Measurements from ENCODE around the gene SLIT3.

The SLIT3 gene

GRCh38 chr5:169300468-169301385 lies at the start of gene SLIT3:
Gene SLIT3 (minus strand): TSS chr5:169301139. CDS start chr5:169300709, 430 bp downstream.
- DNase-seq (ENCODE audit: low read depth) = no peak

DNA sequence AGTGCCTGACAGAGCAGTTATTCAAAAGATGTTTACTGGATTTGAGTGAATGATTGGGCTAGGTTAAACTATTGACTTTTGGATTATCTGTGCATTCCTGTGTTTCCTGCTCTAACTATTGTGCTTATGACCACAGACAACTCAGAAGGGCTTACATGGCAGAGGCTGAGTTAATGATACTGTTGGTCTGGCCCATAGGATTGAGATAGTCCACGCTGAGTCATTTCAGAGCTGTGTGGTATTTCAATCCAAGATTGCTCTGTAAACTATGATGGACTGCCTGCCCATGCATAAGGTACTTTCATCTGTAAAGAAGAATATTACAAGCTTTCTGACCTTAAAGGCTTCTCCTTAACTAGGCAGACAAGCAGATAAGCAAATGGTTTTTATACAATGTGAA lies 49.1 kb upstream of the SLIT3 start:
- DNase-seq (ENCODE audit: low read depth) = no peak

- no peak for DNase-seq (ENCODE audit: low read depth)
Observed at GRCh38 chr5:169347786-169348185, 46.8 kb upstream of the SLIT3 start.

GRCh38 chr5:169344629-169345028 lies 43.7 kb upstream of the SLIT3 start:
- DNase-seq (ENCODE audit: low read depth) = no peak

DNA sequence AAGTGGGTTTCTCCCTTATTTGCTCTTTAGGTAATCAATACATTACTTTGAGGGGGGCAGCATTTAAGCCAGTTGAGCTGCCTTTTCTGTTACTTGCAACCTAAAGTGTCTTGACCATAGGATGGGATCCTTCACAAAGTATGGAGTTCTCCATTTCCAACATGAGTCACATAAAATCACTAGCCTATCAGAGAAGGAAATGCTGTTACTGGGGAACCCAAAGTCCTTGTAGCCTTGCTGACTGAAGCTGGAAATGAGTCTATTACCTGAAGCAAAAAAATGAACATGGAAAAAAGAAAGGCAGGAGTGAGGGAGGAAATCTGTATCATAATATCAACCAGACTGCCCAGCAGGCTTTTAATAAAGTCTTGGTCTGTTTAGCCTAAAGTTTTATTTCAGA lies 42.8 kb upstream of the SLIT3 start:
- no peak for DNase-seq (ENCODE audit: low read depth)

- DNase-seq (ENCODE audit: low read depth) = no peak
Observed at GRCh38 chr5:169341556-169341955, 40.6 kb upstream of the SLIT3 start.

DNA sequence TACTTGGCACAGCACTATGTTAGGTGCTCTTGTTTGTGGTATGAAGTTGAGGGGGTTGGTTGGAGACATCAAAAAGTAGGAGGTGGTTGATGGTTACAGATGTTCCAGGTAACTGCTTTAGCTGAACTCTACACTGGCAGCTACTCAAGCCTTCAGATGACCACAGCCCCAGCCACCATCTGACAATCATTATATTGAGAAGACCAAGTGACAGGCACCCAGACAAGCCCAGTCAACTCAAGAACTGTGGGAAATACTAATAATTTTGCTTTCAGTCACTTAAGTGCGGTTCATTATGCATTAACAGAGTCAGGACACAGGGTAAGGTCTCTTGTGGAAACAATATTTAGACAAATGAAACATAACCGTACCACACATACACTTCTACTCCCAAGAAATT lies 38.9 kb upstream of the SLIT3 start:
- DNase-seq (ENCODE audit: low read depth) = no peak

DNA sequence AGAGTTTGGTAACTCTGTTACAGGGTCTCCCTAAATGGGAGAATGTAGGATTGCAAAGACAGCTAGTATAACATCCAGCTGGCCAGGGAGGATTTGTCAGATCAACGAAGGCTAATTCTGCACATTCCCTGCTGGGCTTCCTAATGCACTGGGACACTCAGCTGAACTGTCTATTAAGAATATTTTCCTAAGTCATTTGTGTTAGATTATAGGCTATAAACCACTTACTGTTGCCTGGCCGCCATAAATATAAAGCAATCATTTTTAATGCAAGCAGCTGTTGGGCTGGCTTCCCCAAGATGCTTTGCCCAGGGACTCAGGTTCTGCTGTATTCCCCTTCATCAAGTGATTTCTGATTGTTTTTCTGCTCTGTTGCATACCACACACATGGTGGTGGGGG lies 35.3 kb upstream of the SLIT3 start:
- no peak for DNase-seq (ENCODE audit: low read depth)

GRCh38 chr5:169335806-169336205 lies 34.9 kb upstream of the SLIT3 start:
- no peak for DNase-seq (ENCODE audit: low read depth)

DNA sequence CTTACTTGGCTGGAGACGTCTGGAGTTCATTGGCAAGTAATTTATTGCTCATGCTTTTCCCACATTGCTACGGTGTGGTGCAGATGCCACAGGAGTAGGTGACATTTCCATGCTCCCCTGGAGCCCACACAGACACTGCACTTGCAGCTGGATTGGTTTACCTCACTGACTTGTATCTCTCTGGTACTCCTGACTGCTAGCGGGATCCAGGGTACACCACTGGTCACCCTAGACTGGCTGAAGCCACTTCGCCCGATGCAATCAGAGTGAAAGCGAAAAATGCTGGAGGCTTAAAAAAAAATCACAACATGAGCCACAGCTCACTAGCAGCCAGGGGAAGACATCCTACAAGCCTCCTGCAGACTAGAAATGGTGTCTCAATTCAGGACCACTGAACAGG lies 32.6 kb upstream of the SLIT3 start:
- no peak for DNase-seq (ENCODE audit: low read depth)

GRCh38 chr5:169331292-169331852 lies 30.4 kb upstream of the SLIT3 start:
- no peak for DNase-seq (ENCODE audit: low read depth)

DNA sequence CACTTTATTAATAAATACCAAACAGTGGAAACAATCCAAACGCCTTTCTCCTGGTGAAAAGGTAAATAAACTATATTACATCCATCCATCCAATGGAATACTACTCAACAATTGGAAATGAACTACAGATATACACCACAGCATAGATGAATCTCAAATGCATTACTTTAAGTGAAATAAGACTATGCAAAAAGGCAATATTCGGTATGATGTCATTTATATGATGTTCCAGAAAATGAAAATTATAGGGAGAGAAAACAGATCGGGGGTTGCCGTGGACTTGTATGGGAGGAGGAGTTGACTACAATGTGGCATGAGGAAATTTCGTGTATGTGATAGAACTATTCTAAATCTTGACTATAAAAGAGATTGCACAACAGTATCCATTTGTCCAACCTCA lies 27.5 kb upstream of the SLIT3 start:
- no peak for DNase-seq (ENCODE audit: low read depth)

DNA sequence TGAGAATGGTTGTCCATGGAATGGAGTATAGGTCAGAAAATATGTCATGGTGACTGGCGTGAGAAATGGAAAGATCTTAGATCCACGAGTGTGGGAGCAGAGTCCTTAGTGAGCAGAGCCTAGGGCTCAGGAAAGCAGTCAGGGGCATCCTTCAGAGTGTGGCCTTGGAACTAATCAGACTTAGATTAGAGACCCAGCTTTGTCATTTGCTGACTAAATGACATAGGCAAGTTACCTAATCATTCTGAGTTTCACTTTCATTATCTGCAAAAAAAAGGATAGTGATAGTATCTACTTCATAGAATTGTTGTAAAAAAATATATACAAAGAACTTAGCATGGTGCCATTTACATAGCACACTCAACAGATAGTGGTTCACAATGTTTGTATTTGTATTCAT lies 24.3 kb upstream of the SLIT3 start:
- no peak for DNase-seq (ENCODE audit: low read depth)

GRCh38 chr5:169318556-169318955 lies 17.6 kb upstream of the SLIT3 start:
- no peak for DNase-seq (ENCODE audit: low read depth)

DNA sequence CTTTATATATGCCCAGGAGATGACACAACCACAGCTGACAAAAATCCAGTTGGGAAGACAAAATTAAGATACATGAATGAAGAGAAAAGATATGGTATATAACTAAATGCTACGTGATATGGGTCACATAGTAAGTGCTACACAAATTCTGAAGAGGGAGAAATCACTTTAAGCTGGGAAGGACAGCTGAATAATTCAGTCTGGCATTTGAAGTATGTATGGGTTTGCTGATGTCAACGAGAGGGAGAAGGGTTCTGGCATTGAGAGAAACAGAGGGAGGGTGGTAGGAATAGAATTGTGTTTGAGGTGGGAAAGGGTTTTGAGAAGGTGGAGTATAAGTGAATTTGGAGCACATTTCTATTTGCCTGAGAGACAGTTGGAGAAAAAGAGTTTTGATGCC lies 6.7 kb upstream of the SLIT3 start:
- DNase-seq (ENCODE audit: low read depth) = no peak

DNA sequence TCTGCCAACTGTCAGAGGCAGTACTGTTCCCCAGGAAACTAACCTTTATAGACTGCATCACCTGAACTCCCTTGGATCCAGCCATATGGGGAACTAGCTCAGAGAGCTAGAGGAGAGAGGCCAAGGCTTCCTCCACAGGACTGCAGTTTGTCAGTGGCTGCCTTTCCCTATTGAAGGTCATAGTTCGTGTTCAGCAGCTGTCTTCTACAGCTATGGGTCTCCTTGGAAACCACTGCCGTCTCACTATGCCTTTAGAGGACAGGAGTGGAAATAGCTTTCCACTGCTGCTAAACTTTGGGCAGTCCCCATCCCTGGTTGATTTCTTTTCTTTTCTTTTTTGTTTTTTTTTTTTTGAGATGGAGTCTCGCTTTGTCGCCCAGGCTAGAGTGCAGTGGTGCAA lies 4.4 kb upstream of the SLIT3 start:
- DNase-seq (ENCODE audit: low read depth) = no peak

DNA sequence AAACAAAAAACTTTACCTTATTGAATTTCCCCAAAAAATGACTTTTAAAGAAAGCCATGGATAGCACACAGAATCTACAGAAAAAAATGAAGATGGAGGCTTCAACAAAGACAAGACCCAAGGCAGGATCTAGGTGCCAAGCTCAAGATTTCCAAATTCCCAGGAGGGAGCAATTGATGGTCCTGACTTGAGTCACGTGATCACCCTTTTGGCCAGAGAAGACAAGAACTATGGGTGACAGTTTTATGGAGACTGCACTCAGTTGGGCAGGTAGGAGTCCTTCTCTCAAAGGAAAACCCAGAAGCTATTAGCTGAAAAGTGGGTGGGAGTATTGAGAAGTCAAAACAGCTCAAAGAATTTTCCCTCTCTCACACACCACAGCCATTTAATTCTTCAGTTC lies 3.2 kb upstream of the SLIT3 start:
- DNase-seq (ENCODE audit: low read depth) = no peak

- no peak for DNase-seq (ENCODE audit: low read depth)
Observed at GRCh38 chr5:169303119-169303515, 2.2 kb upstream of the SLIT3 start.

GRCh38 chr5:169302491-169303118 lies 1.7 kb upstream of the SLIT3 start:
- DNase-seq (ENCODE audit: low read depth) = peak; percentile 17

- no peak for DNase-seq (ENCODE audit: low read depth)
Observed at GRCh38 chr5:169301986-169302385, 1.0 kb upstream of the SLIT3 start.

- DNase-seq (ENCODE audit: low read depth) = no peak
Observed at GRCh38 chr5:169301386-169301934, 521 bp upstream of the SLIT3 start.

DNA sequence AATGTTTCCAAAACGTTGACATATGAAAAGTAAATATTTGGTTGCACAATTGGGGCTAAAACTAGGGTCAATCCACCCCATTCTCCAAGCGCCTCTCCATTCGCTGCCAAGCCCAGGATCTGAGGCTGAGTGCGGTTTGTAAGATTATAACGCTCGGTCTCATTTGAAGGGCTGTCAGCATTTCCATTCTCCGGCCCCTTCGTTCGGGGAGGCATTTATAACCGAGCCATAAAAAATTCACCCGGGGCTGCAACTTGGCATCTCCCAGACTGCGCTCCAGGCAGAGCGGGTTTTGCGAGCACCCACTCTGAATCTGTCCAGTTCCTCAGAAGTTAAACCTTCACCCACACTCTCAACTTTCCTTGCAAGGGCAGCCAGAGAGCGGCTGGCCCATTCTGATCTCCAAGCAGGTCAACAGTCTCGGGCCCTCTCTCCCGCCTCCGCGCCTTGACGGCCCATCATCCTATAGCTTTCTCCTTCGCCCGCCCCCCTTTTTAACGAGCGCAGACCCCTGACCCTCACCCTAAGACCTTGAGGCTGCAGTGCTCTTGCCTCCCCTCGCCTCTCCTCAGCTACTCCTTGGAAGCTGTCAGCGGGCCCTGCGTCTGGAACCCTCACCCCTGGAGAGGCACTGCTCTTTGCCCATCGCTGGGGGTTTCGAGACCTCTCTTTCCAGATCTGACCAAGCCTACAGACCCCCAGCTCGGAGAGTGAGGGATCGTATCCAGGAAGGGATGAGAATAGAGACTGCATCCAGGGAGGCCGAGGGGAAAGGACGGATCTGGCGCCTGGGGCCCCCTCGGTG lies 1.1 kb downstream of the SLIT3 start:
- no peak for DNase-seq (ENCODE audit: low read depth)
